ENCODE results near the gene SPTLC2.

GRCh38 chr14:77613201-77613600 is 3.2 kb downstream of the SPTLC2 start:
- TF ChIP-seq CTCF (IDR thresholded peaks at IDR 0.05; ENCODE audit: control extremely low read depth in 1 of 3, insufficient read depth in 1 of 3, low read depth in 1 of 3, low read length in 3 of 3), result no peak
- TF ChIP-seq POLR2A (IDR thresholded peaks at IDR 0.05; ENCODE audit: control extremely low read depth in 1 of 2, low read depth in 2 of 2, low read length in 2 of 2), result no peak
- no peak for TF ChIP-seq ATF3 (IDR thresholded peaks at IDR 0.05; ENCODE audit: insufficient read depth, low read depth, low read length)
- TF ChIP-seq EZH2 (IDR thresholded peaks at IDR 0.05; ENCODE audit: low read depth, low read length, severe bottlenecking), result no peak
- TF ChIP-seq KDM5A (IDR thresholded peaks at IDR 0.05; ENCODE audit: low read length), result no peak
- TF ChIP-seq CREB1 (IDR thresholded peaks at IDR 0.05), result no peak
- TF ChIP-seq E2F6 (IDR thresholded peaks at IDR 0.05), result no peak
- TF ChIP-seq POLR2AphosphoS5 (IDR thresholded peaks at IDR 0.05; ENCODE audit: low read depth, low read length), result no peak
- no peak for TF ChIP-seq SP1 (IDR thresholded peaks at IDR 0.05; ENCODE audit: low read depth, low read length)
- TF ChIP-seq CEBPB (IDR thresholded peaks at IDR 0.05; ENCODE audit: low read depth, low read length), result no peak
